ENCODE measurements around the gene NAA25. TPM values are rescaled to one million over a fixed set of nuclear protein-coding genes. Genes with fewer than 3 reads are reported as not detected.

The NAA25 gene
- polyA plus RNA-seq, 2 donors: 6.1 to 8.1 TPM

DNA sequence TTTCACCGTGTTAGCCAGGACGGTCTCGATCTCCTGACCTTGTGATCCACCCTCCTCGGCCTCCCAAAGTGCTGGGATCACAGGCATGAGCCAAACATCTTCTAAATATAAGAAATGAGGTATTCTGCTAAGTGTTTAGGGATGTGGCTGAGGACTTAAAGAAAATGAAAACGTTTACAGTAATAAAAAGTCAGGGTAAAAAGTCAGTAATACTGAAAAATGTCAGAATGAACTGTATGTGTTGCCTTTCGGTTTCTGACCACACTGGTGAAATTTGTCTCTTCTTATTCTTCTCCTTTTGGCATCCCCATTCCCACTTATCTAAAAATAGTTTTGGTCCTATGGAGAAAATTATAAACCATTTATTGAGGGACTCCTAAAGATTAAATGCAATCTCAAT lies 116.1 kb downstream of the NAA25 start:
- no peaks in the 10 kb centered on the region for H3K27me3 ChIP-seq (ENCODE audit: control insufficient read depth in 1 of 2, insufficient read depth in 2 of 2, low read length in 2 of 2)

DNA sequence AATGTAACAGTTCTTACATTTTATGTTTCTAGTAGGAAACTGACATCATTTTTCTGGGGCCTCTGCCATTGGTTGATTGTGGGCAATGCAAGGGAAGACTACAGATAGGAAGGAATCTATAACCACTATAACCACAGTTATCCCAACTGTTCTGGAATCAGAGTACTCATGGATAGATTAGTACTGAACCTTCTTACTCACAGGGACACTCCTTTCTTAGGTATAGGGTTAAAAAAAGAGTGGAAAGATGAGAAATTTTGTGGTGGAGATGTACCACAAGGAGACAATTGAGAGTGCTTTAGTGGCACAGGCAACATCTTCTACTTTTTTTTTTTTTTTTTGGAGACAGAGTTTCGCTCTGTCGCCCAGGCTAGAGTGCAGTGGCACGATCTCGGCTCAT lies 116.6 kb downstream of the NAA25 start:
- H3K36me3 ChIP-seq (ENCODE audit: control insufficient read depth in 2 of 2, insufficient read depth in 2 of 2, low read length in 1 of 2): peaks cover 0 to 3% of the 10 kb centered on the region in 2 donors
- H3K27ac ChIP-seq (ENCODE audit: low read depth in 2 of 2, low read length in 1 of 2): no peak overlapping the region
- H3K27me3 ChIP-seq (ENCODE audit: control insufficient read depth in 1 of 2, insufficient read depth in 2 of 2, low read length in 2 of 2): no peaks in the 10 kb centered on the region
- H3K4me3 ChIP-seq (ENCODE audit: low read depth in 1 of 2, low read length in 2 of 2): no peak overlapping the region
- H3K4me1 ChIP-seq (ENCODE audit: control insufficient read depth in 2 of 2, insufficient read depth in 2 of 2, low read length in 1 of 2): no peaks in the 10 kb centered on the region
- WGBS, 2 donors: 95 to 96% methylated on average over 4 of the region's 4 CpGs
- H3K9me3 ChIP-seq (ENCODE audit: control insufficient read depth in 2 of 2, insufficient read depth in 1 of 2, low read depth in 1 of 2, low read length in 1 of 2): no peaks in the 10 kb centered on the region

More for the DNA sequence above, 116.1 kb downstream of the NAA25 start:
- Histone ChIP-seq H3K4me3 (ENCODE audit: low read depth in 1 of 2, low read length in 2 of 2) (no peak overlapping the region), H3K9me3 (ENCODE audit: control insufficient read depth in 2 of 2, insufficient read depth in 1 of 2, low read depth in 1 of 2, low read length in 1 of 2) (no peaks in the 10 kb centered on the region), H3K36me3 (ENCODE audit: control insufficient read depth in 2 of 2, insufficient read depth in 2 of 2, low read length in 1 of 2) (peaks cover 0 to 3% of the 10 kb centered on the region in 2 donors), H3K4me1 (ENCODE audit: control insufficient read depth in 2 of 2, insufficient read depth in 2 of 2, low read length in 1 of 2) (no peaks in the 10 kb centered on the region), H3K27ac (ENCODE audit: low read depth in 2 of 2, low read length in 1 of 2) (no peak overlapping the region)
- WGBS, 2 donors: 71 to 79% methylated on average over 6 of the region's 6 CpGs

DNA sequence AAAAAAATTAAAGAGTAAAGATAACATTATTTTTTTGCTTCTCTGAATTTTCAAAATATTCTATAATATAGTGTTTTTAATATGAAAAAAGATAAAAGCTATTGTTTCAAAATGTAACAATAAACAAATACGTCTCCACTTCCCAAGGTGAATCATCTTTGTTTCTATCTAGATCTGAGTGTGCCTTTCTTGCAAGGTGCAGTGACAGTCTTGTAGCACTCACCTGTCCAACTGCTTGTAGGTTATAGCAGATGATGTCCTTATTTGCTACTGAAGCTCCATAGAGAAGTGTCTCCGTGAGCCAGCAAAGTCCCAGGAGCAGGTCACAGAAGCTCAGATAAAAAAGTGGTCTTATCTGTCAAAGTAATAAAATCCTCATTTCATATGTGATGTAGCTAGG lies 117.0 kb downstream of the NAA25 start:
- no peak overlapping the region for H3K27ac ChIP-seq (ENCODE audit: low read depth in 2 of 2, low read length in 1 of 2)
- 89 to 92% methylated on average over 2 of the region's 2 CpGs for WGBS, 2 donors
- H3K4me1 ChIP-seq (ENCODE audit: control insufficient read depth in 2 of 2, insufficient read depth in 2 of 2, low read length in 1 of 2): no peaks in the 10 kb centered on the region
- H3K27me3 ChIP-seq (ENCODE audit: control insufficient read depth in 1 of 2, insufficient read depth in 2 of 2, low read length in 2 of 2): no peaks in the 10 kb centered on the region
- no peak overlapping the region for H3K4me3 ChIP-seq (ENCODE audit: low read depth in 1 of 2, low read length in 2 of 2)
- peaks cover 0 to 3% of the 10 kb centered on the region in 2 donors for H3K36me3 ChIP-seq (ENCODE audit: control insufficient read depth in 2 of 2, insufficient read depth in 2 of 2, low read length in 1 of 2)
- no peaks in the 10 kb centered on the region for H3K9me3 ChIP-seq (ENCODE audit: control insufficient read depth in 2 of 2, insufficient read depth in 1 of 2, low read depth in 1 of 2, low read length in 1 of 2)

DNA sequence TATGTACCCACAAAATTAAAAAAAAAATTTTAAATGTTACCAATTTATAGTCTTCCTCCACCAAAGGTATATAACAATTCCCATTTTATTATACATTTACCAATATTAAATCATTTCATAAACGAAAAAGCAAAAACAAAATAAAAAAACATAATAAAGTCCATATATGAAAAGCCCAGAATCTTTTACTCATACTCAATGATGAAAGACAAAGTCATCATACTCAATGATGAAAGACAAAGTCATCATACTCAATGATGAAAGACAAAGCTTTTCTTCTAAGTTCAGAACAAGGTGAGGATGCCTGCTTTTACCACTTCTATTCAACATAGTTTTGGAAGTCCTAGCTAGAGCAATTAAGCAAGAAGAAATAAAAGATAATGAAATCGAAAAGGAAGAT lies 123.8 kb downstream of the NAA25 start:
- Histone ChIP-seq H3K27ac (ENCODE audit: low read depth in 2 of 2, low read length in 1 of 2) (no peak overlapping the region), H3K9me3 (ENCODE audit: control insufficient read depth in 2 of 2, insufficient read depth in 1 of 2, low read depth in 1 of 2, low read length in 1 of 2) (no peaks in the 10 kb centered on the region), H3K36me3 (ENCODE audit: control insufficient read depth in 2 of 2, insufficient read depth in 2 of 2, low read length in 1 of 2) (no peaks in the 10 kb centered on the region), H3K4me3 (ENCODE audit: low read depth in 1 of 2, low read length in 2 of 2) (no peak overlapping the region), H3K4me1 (ENCODE audit: control insufficient read depth in 2 of 2, insufficient read depth in 2 of 2, low read length in 1 of 2) (no peaks in the 10 kb centered on the region), H3K27me3 (ENCODE audit: control insufficient read depth in 1 of 2, insufficient read depth in 2 of 2, low read length in 2 of 2) (no peaks in the 10 kb centered on the region)
- WGBS, 2 donors: 82 to 88% methylated on average over 2 of the region's 2 CpGs

DNA sequence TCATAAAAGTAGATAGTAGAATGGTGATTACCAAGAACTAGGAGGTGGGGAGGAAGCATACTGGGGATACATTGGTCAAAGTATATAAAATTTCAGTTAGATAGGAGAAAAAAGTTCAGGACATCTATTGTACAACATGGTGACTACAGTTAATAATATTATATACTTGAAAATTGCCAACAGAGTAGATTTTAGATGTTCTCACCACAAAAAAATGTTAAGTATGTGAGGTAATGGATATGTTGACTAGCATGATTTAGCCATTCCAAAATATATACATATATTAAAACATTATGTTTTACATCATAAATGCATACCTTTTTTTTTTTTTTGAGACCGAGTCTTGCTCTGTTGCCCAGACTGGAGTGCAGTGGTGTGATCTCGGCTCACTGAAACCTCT lies 126.6 kb downstream of the NAA25 start:
- no peaks in the 10 kb centered on the region for H3K9me3 ChIP-seq (ENCODE audit: control insufficient read depth in 2 of 2, insufficient read depth in 1 of 2, low read depth in 1 of 2, low read length in 1 of 2)
- no peaks in the 10 kb centered on the region for H3K36me3 ChIP-seq (ENCODE audit: control insufficient read depth in 2 of 2, insufficient read depth in 2 of 2, low read length in 1 of 2)
- H3K4me1 ChIP-seq (ENCODE audit: control insufficient read depth in 2 of 2, insufficient read depth in 2 of 2, low read length in 1 of 2): no peaks in the 10 kb centered on the region
- H3K4me3 ChIP-seq (ENCODE audit: low read depth in 1 of 2, low read length in 2 of 2): no peak overlapping the region
- H3K27ac ChIP-seq (ENCODE audit: low read depth in 2 of 2, low read length in 1 of 2): no peak overlapping the region
- no peaks in the 10 kb centered on the region for H3K27me3 ChIP-seq (ENCODE audit: control insufficient read depth in 1 of 2, insufficient read depth in 2 of 2, low read length in 2 of 2)
- WGBS, 2 donors: 95 to 98% methylated on average over 2 of the region's 2 CpGs

- Histone ChIP-seq H3K36me3 (ENCODE audit: control insufficient read depth in 2 of 2, insufficient read depth in 2 of 2, low read length in 1 of 2) (no peaks in the 10 kb centered on the region), H3K27me3 (ENCODE audit: control insufficient read depth in 1 of 2, insufficient read depth in 2 of 2, low read length in 2 of 2) (no peaks in the 10 kb centered on the region)
- 88 to 90% methylated on average over 5 of the region's 5 CpGs for WGBS, 2 donors
Observed at GRCh38 chr12:111980598-111980997, 128.0 kb downstream of the NAA25 start.

DNA sequence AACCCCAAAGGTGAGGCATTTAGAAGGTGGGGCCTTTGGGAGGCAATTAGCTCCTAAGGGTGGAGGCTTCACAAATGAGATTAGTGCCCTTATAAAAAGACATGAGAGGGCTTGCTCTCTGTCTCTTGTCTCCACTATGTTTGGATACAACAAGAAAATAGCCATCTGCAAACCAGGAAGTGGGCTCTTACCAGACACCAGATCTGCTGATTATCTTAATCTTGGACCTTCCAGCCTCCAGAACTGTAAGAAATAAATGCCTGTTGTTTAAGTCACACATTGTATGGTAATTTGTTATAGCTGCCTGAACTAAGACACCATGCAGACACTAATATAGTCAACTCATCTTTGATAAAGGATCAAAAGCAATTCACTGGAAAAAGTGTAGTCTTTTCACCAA lies 130.0 kb downstream of the NAA25 start:
- Histone ChIP-seq H3K9me3 (ENCODE audit: control insufficient read depth in 2 of 2, insufficient read depth in 1 of 2, low read depth in 1 of 2, low read length in 1 of 2) (no peaks in the 10 kb centered on the region), H3K27me3 (ENCODE audit: control insufficient read depth in 1 of 2, insufficient read depth in 2 of 2, low read length in 2 of 2) (no peaks in the 10 kb centered on the region), H3K36me3 (ENCODE audit: control insufficient read depth in 2 of 2, insufficient read depth in 2 of 2, low read length in 1 of 2) (no peaks in the 10 kb centered on the region), H3K4me1 (ENCODE audit: control insufficient read depth in 2 of 2, insufficient read depth in 2 of 2, low read length in 1 of 2) (no peaks in the 10 kb centered on the region), H3K4me3 (ENCODE audit: low read depth in 1 of 2, low read length in 2 of 2) (no peak overlapping the region), H3K27ac (ENCODE audit: low read depth in 2 of 2, low read length in 1 of 2) (no peak overlapping the region)

More at GRCh38 chr12:111980598-111980997, 128.0 kb downstream of the NAA25 start:
- no peak overlapping the region for H3K27ac ChIP-seq (ENCODE audit: low read depth in 2 of 2, low read length in 1 of 2)
- no peaks in the 10 kb centered on the region for H3K9me3 ChIP-seq (ENCODE audit: control insufficient read depth in 2 of 2, insufficient read depth in 1 of 2, low read depth in 1 of 2, low read length in 1 of 2)
- no peak overlapping the region for H3K4me3 ChIP-seq (ENCODE audit: low read depth in 1 of 2, low read length in 2 of 2)
- no peaks in the 10 kb centered on the region for H3K4me1 ChIP-seq (ENCODE audit: control insufficient read depth in 2 of 2, insufficient read depth in 2 of 2, low read length in 1 of 2)

- Histone ChIP-seq H3K9me3 (ENCODE audit: control insufficient read depth in 2 of 2, insufficient read depth in 1 of 2, low read depth in 1 of 2, low read length in 1 of 2) (no peaks in the 10 kb centered on the region), H3K4me1 (ENCODE audit: control insufficient read depth in 2 of 2, insufficient read depth in 2 of 2, low read length in 1 of 2) (no peaks in the 10 kb centered on the region), H3K4me3 (ENCODE audit: low read depth in 1 of 2, low read length in 2 of 2) (no peak overlapping the region), H3K27ac (ENCODE audit: low read depth in 2 of 2, low read length in 1 of 2) (no peak overlapping the region), H3K27me3 (ENCODE audit: control insufficient read depth in 1 of 2, insufficient read depth in 2 of 2, low read length in 2 of 2) (no peaks in the 10 kb centered on the region), H3K36me3 (ENCODE audit: control insufficient read depth in 2 of 2, insufficient read depth in 2 of 2, low read length in 1 of 2) (no peaks in the 10 kb centered on the region)
Observed at GRCh38 chr12:111976860-111977259, 131.7 kb downstream of the NAA25 start.

Other genes with a start within 250 kb of the NAA25 start
- gene TMEM116, start 95.6 kb downstream of the NAA25 start, polyA plus RNA-seq: 1 to 10 TPM; 3.3 to 4.2 TPM
- gene ERP29, start 95.4 kb downstream of the NAA25 start, polyA plus RNA-seq: 100 to 1,000 TPM in 1 of 2 donors, 10 to 100 TPM in 1; 53.9 to 102 TPM
- 10 to 100 TPM; 10.8 to 24.9 TPM for gene TRAFD1, start 16.8 kb upstream of the NAA25 start, polyA plus RNA-seq